KMS-11 (cell line): ENCODE results near the gene CBFA2T3.

Experiments
- H2AFZ ChIP-seq: fragments of 200-600 bp; sonication (generic); 2 replicates; pipeline ENCODE4 v1.6.1; 2016; ENCODE audit warnings: antibody characterized with exemption, mixed run types, low read depth
- H3K27ac ChIP-seq: fragments of 200-600 bp; sonication (generic); 2 replicates; pipeline ENCODE4 v1.6.1; 2016; ENCODE audit warnings: mild to moderate bottlenecking, mixed run types
- H3K27me3 ChIP-seq: fragments of 200-600 bp; sonication (generic); 2 replicates; pipeline ENCODE4 v1.6.1; 2017; ENCODE audit warnings: mild to moderate bottlenecking, low read depth, mixed run types, moderate library complexity; ENCODE audit not compliant: insufficient read depth
- H3K36me3 ChIP-seq: fragments of 200-600 bp; sonication (generic); 2 replicates; pipeline ENCODE4 v1.6.1; 2017; ENCODE audit warnings: mild to moderate bottlenecking, mixed run types; ENCODE audit not compliant: insufficient read depth
- H3K4me1 ChIP-seq: fragments of 200-600 bp; sonication (generic); 2 replicates; pipeline ENCODE4 v1.6.1; 2016; ENCODE audit warnings: mild to moderate bottlenecking, low read depth, mixed run types; ENCODE audit not compliant: poor library complexity, severe bottlenecking
- H3K4me2 ChIP-seq: fragments of 200-600 bp; sonication (generic); 2 replicates; pipeline ENCODE4 v1.7.0; 2016; ENCODE audit warnings: mild to moderate bottlenecking, mixed run types
- H3K4me3 ChIP-seq: fragments of 200-600 bp; sonication (generic); IDR thresholded peaks from 2 replicates; pipeline ENCODE4 v1.6.1; 2017; ENCODE audit warnings: low read depth, low read length, mixed read lengths; ENCODE audit not compliant: insufficient read depth
- H3K79me2 ChIP-seq: fragments of 200-600 bp; sonication (generic); 2 replicates; pipeline ENCODE4 v1.6.1; 2016; ENCODE audit warnings: low read depth, mixed run types; ENCODE audit not compliant: insufficient read depth
- H3K9ac ChIP-seq: fragments of 200-600 bp; sonication (generic); 2 replicates; pipeline ENCODE4 v1.6.1; 2016; ENCODE audit warnings: mild to moderate bottlenecking, mixed run types
- H4K20me1 ChIP-seq: fragments of 200-600 bp; sonication (generic); 2 replicates; pipeline ENCODE4 v1.6.1; 2016; ENCODE audit warnings: mild to moderate bottlenecking, mixed run types; ENCODE audit not compliant: insufficient read depth
- TF ChIP-seq, protein P1 (sequence below): fragments of 200-600 bp; sonication (generic); conservative IDR thresholded peaks from 2 replicates; pipeline ENCODE4 v1.6.1; 2017; ENCODE audit warnings: low read depth, mild to moderate bottlenecking, antibody characterized with exemption, low read length, moderate library complexity, mixed read lengths

Gene CBFA2T3

DNA sequence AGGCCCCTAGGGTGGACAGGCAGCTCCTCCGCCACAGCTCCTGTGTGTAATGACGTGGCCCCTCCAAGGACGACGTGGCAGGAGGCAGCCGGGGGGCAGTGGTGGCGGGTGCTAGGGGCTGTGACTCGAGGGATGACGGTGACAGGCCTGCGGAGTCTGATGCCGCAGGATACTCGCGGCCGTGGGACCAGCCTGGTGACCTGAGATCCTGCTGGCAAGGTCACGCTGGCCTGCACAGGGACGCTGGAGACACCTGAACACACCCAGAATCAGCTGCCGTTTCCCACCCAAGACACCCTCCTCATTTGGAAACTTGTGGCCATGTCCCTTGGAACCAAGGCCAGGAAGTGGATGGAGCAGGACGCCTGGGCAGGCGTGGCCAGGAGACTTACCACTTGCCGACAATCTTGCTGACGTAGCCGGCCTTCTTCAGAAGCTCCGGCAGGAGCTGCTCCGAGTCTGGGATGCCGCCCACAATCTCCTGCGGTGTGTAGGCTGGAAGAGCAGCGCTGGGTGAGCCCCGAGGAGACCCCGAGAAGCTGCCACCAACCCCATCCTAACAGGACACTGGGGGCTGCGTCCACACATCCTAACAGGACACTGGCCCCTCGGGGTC, 136.3 kb downstream of the CBFA2T3 start:
- Histone ChIP-seq H3K9ac (no peak overlapping the region), H3K36me3 (no peaks in the 10 kb centered on the region), H3K27ac (no peak overlapping the region), H3K27me3 (no peaks in the 10 kb centered on the region), H3K4me2 (no peak overlapping the region), H3K4me1 (no peaks in the 10 kb centered on the region), H4K20me1 (no peaks in the 10 kb centered on the region), H2AFZ (no peak overlapping the region), H3K79me2 (no peaks in the 10 kb centered on the region), H3K4me3 (no peak overlapping the region)
- TF ChIP-seq, protein P1, sequence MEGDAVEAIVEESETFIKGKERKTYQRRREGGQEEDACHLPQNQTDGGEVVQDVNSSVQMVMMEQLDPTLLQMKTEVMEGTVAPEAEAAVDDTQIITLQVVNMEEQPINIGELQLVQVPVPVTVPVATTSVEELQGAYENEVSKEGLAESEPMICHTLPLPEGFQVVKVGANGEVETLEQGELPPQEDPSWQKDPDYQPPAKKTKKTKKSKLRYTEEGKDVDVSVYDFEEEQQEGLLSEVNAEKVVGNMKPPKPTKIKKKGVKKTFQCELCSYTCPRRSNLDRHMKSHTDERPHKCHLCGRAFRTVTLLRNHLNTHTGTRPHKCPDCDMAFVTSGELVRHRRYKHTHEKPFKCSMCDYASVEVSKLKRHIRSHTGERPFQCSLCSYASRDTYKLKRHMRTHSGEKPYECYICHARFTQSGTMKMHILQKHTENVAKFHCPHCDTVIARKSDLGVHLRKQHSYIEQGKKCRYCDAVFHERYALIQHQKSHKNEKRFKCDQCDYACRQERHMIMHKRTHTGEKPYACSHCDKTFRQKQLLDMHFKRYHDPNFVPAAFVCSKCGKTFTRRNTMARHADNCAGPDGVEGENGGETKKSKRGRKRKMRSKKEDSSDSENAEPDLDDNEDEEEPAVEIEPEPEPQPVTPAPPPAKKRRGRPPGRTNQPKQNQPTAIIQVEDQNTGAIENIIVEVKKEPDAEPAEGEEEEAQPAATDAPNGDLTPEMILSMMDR, result no peak

DNA sequence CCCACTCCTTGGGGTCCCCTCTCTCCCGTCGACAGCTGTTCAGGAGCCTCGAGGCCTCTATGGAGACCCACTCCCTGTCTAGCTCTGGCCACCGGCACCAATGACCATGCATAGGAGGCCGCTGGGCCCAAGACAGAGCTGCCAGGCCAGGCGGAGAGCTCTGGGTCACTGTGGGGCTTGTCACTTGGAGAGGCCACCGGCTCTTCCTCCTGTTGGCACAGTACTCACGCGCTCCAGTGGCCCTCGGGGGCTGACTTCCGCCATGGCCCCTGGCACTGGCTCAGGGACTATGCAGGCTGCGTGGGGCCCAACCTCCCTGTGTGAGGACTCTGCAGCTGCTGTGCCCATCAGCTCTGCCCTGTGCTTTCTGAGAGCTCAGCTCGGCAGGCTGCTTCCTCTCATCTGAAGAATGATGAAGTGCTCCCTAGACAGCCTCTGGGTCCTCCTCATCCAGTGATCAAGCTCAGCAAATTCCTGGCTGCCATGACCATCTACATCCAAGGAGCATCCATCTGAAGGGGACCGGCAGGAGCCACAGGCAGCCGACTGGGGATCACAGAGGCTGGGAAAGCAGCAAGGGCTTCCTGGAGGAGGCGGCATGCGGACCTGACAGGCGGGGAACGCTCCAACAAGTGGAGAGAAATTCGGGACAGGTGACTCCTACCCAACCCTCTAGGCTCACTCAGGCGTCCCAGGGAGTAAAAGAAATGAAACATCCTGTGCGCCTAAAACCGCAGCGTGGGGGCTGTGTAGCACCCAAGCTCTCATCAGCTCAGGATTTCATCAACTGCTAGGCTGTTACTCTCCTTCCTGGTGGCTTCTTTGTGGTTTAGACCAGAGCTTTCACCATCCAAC, 137.0 kb downstream of the CBFA2T3 start:
- no peak overlapping the region for H3K9ac ChIP-seq
- H2AFZ ChIP-seq, result no peak overlapping the region
- TF ChIP-seq, protein P1, result no peak
- no peaks in the 10 kb centered on the region for H3K36me3 ChIP-seq
- no peak overlapping the region for H3K4me3 ChIP-seq
- H3K4me2 ChIP-seq, result no peak overlapping the region
- no peaks in the 10 kb centered on the region for H3K4me1 ChIP-seq
- no peak overlapping the region for H3K27ac ChIP-seq
- H3K79me2 ChIP-seq, result no peaks in the 10 kb centered on the region
- H3K27me3 ChIP-seq, result no peaks in the 10 kb centered on the region
- no peaks in the 10 kb centered on the region for H4K20me1 ChIP-seq

DNA sequence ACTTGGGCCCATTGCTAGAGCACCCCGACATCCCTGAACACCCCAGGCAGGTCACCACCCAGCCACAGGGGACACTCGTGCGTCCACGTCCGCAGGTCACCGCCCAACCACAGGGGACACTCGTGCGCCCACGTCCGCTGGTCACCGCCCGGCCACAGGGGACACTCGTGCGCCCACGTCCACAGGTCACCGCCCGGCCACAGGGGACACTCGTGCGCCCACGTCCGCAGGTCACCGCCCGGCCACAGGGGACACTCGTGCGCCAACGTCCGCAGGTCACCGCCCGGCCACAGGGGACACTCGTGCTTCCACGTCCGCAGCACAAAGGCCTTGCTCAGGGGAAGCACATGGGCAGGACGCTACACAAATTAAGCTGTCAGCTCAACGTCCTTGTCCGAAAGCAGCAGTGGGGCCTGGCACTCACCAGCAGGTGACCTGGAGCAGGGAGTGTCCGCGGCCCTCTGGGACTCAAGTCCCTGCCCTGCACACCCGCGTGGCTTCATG, 137.9 kb downstream of the CBFA2T3 start:
- no peak overlapping the region for H2AFZ ChIP-seq
- H3K4me3 ChIP-seq, result no peak overlapping the region
- no peaks in the 10 kb centered on the region for H3K79me2 ChIP-seq
- no peaks in the 10 kb centered on the region for H4K20me1 ChIP-seq
- H3K36me3 ChIP-seq, result no peaks in the 10 kb centered on the region
- H3K27ac ChIP-seq, result no peak overlapping the region
- no peaks in the 10 kb centered on the region for H3K27me3 ChIP-seq
- no peaks in the 10 kb centered on the region for H3K4me1 ChIP-seq
- H3K9ac ChIP-seq, result no peak overlapping the region
- TF ChIP-seq, protein P1, result no peak
- H3K4me2 ChIP-seq, result no peak overlapping the region

DNA sequence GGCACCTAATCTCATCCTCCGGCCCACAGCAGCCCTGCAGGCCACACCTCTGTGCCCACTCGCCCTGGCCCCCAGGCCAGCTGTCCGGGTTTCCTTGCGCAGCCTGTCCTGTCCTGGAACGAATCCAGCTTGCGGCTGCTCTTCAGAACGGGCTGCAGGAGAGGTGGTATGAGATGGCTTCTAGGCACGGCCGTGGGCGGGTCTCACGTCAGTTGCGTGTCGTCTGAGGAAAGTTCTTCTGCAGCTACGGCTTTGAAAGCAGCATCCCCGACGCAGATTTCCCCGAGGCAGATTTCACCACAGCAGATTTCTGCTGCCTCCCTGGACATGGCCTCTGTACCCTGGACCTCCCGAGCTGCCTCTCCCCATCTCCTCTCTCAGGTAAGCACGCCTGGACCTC, 138.4 kb downstream of the CBFA2T3 start:
- Histone ChIP-seq H2AFZ (no peak overlapping the region), H4K20me1 (no peaks in the 10 kb centered on the region), H3K9ac (no peak overlapping the region), H3K4me1 (no peaks in the 10 kb centered on the region), H3K4me3 (no peak overlapping the region), H3K79me2 (no peaks in the 10 kb centered on the region), H3K36me3 (no peaks in the 10 kb centered on the region), H3K27me3 (no peaks in the 10 kb centered on the region), H3K4me2 (no peak overlapping the region), H3K27ac (no peak overlapping the region)
- TF ChIP-seq, protein P1, result no peak
